Left colon (tissue), 2 donors: ENCODE results near the gene TAF3. TPM values are rescaled to one million over a fixed set of nuclear protein-coding genes. Genes with fewer than 3 reads are reported as not detected.

Source experiments
- ATAC-seq: fragments of 200-7000 bp; cut with Tn5 transposase; one replicate; pipeline ENCODE4 v1.9.1; 2020; ENCODE audit warnings: mild to moderate bottlenecking, moderate library complexity
- DNase-seq, 2 donors: peaks; one replicate each; pipeline ENCODE4 v3.0.0-alpha.2; 2020
- intact Hi-C, 2 donors: fragments of 100-400 bp; cut with DNase I in 1 of 2; cut with micrococcal nuclease in 1 of 2; formaldehyde crosslinking; loops; one replicate each; pipeline versions ENCODE4 v1.11.2 to v1.14.0; 2022; cut with DNase I, micrococcal nuclease
- total RNA-seq, 2 donors: library from RNA; stranded (reverse); fragmentation: NEBNext Ultra II Directional; extraction: Animal tissue kit (Norgen Biotek cat#: 25700); gene quantifications; one replicate each; pipeline ENCODE4 v1.2.1, GENCODE V29; 2021
- donor health status: DM: no; HTN: no; CAD: no.
- donor health status: DM: yes; HTN: yes; CAD: no.

TAF3 gene
- total RNA-seq, 2 donors from 2014 or later = 5.1 to 5.8 TPM

- intact Hi-C loops = no loop called here
- ATAC-seq = no peak
- no peak for DNase-seq
Observed at GRCh38 chr10:8037199-8037801, 219.0 kb downstream of the TAF3 start.

GRCh38 chr10:8037941-8038894 is 219.9 kb downstream of the TAF3 start:
- no peak for DNase-seq
- intact Hi-C loops = no loop called here
- ATAC-seq = no peak

GRCh38 chr10:8039321-8039881 is 221.1 kb downstream of the TAF3 start:
- intact Hi-C loops = no loop called here
- ATAC-seq (no peak), DNase-seq (no peak)

GRCh38 chr10:8040651-8041050 is 222.3 kb downstream of the TAF3 start:
- ATAC-seq (no peak), DNase-seq (no peak)
- intact Hi-C loops = no loop called here

GRCh38 chr10:8041284-8041991 is 223.1 kb downstream of the TAF3 start:
- no peak for ATAC-seq
- DNase-seq = no peak
- intact Hi-C loops = no loop called here

- DNase-seq (no peak), ATAC-seq (no peak)
Observed at GRCh38 chr10:8041992-8042720, 223.9 kb downstream of the TAF3 start.

GRCh38 chr10:8042721-8043568 is 224.6 kb downstream of the TAF3 start:
- no peak for ATAC-seq
- no peak for DNase-seq
- intact Hi-C loops = no loop called here

More at GRCh38 chr10:8041992-8042720, 223.9 kb downstream of the TAF3 start:
- intact Hi-C loops = no loop called here

GRCh38 chr10:8043569-8044306 is 225.4 kb downstream of the TAF3 start:
- no peak for ATAC-seq
- intact Hi-C loops = no loop called here

GRCh38 chr10:8044331-8044907 is 226.1 kb downstream of the TAF3 start:
- DNase-seq (no peak), ATAC-seq (no peak)
- intact Hi-C loops = no loop called here

More at GRCh38 chr10:8043569-8044306, 225.4 kb downstream of the TAF3 start:
- no peak for DNase-seq

- ATAC-seq (no peak), DNase-seq (no peak)
- intact Hi-C loops = no loop called here
Observed at GRCh38 chr10:8044908-8045725, 226.8 kb downstream of the TAF3 start.

GRCh38 chr10:8045726-8046494 is 227.6 kb downstream of the TAF3 start:
- no peak for ATAC-seq
- intact Hi-C loops = no loop called here
- no peak for DNase-seq

- DNase-seq = no peak
- ATAC-seq = no peak
- intact Hi-C loops = no loop called here
Observed at GRCh38 chr10:8047452-8048280, 229.4 kb downstream of the TAF3 start.

GRCh38 chr10:8048281-8049008 is 230.1 kb downstream of the TAF3 start:
- no peak for DNase-seq
- intact Hi-C loops = no loop called here
- no peak for ATAC-seq
